GM21717 (cell line): Measurements from ENCODE around the gene HBG1.

Source experiments
- ATAC-seq: cut with Tn5 transposase; IDR thresholded peaks from one replicate; pipeline ENCODE4 v1.9.1; 2021; ENCODE audit warnings: mild to moderate bottlenecking, moderate library complexity; ENCODE audit not compliant: unreplicated experiment

HBG1 gene

DNA sequence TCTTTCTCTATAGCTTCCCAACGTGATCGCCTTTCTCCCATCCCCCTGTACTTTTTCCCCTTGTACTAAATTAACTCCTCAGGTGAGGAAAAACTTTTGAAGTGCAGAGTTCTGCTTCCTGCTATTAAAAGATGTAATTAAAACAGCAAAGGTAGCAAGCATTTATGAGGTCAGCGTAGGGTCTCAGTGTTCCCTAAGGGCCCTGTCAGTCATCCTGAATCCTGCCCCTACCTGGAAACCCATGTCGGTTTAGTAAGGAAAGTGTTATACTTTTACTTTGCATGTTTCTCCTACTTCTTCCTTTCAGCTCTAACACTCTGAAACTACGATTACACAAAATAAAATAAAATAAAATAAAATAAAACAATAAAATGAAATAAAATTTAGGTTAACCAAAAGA lies 21.5 kb downstream of the HBG1 start:
- ATAC-seq: no peak

DNA sequence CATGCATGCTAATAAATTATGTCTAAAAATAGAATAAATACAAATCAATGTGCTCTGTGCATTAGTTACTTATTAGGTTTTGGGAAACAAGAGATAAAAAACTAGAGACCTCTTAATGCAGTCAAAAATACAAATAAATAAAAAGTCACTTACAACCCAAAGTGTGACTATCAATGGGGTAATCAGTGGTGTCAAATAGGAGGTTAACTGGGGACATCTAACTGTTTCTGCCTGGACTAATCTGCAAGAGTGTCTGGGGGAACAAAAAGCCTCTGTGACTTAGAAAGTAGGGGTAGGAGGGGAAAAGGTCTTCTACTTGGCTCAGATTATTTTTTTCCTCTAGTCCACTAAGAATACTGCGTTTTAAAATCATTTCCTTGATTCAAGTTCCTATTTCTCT lies 22.0 kb downstream of the HBG1 start:
- ATAC-seq: no peak

- ATAC-seq: no peak
Observed at GRCh38 chr11:5226732-5227310, 22.8 kb downstream of the HBG1 start, which contains the start of gene HBB. TSS of gene HBB (minus strand) at chr11:5227071. CDS start at chr11:5227021, 50 bp downstream.

GRCh38 chr11:5225480-5225871 lies 24.2 kb downstream of the HBG1 start:
- no peak for ATAC-seq

GRCh38 chr11:5224538-5225479 lies 24.8 kb downstream of the HBG1 start:
- no peak for ATAC-seq

DNA sequence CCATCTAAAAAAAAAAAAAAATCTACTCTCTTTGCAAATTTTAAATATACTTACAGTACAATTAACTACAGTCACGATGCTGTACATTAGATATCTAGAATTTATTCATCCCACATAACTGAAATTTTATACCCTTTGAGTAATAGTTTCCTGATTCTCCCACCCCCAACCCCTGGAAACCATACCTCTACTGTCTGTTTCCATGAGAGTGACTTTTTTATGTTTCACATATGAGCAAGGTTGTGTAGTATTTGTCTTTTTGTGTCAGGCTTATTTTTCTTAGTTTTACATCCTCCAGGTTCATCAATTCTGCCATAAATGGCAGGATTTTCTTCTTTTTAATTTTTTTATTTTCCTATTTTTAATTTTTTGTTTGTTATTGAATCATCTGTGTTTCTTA lies 26.0 kb downstream of the HBG1 start:
- no peak for ATAC-seq

DNA sequence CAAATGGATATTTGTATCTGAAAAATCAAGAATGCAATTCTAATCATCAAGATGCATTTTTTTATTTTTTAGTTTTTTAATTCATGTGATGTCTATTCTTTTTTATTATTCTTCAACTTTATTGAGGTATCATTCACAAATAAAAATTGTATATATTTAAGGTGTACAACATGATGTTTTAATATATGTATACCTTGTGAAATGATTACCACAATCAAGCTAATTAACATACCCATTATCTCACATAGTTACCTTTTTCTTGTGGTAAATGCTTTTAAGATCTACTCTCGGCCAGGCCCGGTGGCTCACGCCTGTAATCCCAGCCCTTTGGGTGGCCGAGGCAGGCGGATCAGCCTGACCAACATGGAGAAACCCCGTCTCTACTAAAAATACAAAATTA lies 26.5 kb downstream of the HBG1 start:
- no peak for ATAC-seq

DNA sequence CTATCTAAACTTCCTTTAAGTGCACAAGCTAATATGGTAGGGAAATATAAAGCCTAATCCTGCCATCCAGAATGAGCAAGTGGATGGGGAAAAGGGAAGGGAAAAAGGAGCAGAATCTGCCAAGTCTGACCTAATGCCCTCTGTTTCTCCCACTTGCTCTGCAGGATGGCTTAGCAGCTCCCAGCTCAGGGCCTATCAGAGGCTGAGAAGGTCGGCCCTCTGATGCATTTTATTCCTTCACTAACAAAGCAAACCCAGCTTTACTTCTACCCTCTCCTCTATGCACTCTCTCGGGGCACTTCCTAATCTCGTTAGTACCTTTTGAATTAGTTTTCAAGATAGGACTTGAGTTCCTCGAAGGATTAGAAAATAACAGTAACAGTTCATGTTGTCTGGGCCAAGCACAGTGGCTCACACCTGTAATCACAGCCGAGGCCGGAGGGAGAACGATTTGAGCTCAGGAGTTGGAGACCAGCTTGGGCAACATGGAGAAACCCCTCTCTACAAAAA lies 39.2 kb downstream of the HBG1 start:
- no peak for ATAC-seq

DNA sequence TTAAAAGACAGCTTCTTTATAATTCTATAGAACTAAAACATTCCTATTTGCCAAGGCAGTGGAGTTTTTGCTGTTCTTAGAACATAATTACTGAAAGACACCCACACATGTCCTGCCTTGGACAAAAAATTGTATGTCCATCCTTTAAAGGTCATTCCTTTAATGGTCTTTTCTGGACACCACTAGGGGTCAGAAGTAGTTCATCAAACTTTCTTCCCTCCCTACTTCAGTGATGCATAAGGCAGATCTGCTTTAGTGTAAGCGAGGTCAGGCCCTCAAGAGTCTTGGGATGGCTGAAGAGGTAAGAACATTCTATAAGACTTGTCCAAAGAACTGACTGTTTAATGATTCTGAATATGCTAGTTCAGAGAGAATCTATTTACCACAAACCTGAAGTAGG lies 44.9 kb downstream of the HBG1 start:
- ATAC-seq: no peak

- no peak for ATAC-seq
Observed at GRCh38 chr11:5203366-5203765, 46.3 kb downstream of the HBG1 start.

- no peak for ATAC-seq
Observed at GRCh38 chr11:5200582-5200981, 49.1 kb downstream of the HBG1 start, which contains the start of gene OR51V1. TSS of gene OR51V1 (minus strand) at chr11:5200682. CDS start at chr11:5200682, 0 bp downstream.

- no peak for ATAC-seq
Observed at GRCh38 chr11:5198285-5198684, 51.4 kb downstream of the HBG1 start.
